Spleen (tissue), 7 donors: ENCODE measurements around the gene NTN1.

Experiments used
- POLR2A ChIP-seq, 3 donors: fragments of 450-650 bp; IDR thresholded peaks; one replicate each; pipeline ENCODE4 v1.5.1; 2017; ENCODE audit warnings: antibody characterized with exemption in 3 of 3, mild to moderate bottlenecking in 1 of 3
- TF ChIP-seq, protein P1 (sequence below), 11 experiments: fragments of 200-600 bp in 7 of 11; fragments of 450-650 bp in 4 of 11; sonication (generic) in 4 of 11; IDR thresholded peaks in 8 of 11; conservative IDR thresholded peaks in 3 of 11; 1 replicate in 7 of 11; 2 replicates in 4 of 11; pipeline versions ENCODE4 v1.4.0 to v1.8.0; 2016 to 2021; ENCODE audit warnings: antibody characterized with exemption in 11 of 11, inconsistent platforms in 4 of 11, mild to moderate bottlenecking in 1 of 11
- donor health status: DM: no; HTN: no; CAD: no; lungs with moderate emphysema.
- donor health status: DM: no; HTN: no; CAD: no.
- donor health status: DM: no; HTN: no; CAD: no.

DNA sequence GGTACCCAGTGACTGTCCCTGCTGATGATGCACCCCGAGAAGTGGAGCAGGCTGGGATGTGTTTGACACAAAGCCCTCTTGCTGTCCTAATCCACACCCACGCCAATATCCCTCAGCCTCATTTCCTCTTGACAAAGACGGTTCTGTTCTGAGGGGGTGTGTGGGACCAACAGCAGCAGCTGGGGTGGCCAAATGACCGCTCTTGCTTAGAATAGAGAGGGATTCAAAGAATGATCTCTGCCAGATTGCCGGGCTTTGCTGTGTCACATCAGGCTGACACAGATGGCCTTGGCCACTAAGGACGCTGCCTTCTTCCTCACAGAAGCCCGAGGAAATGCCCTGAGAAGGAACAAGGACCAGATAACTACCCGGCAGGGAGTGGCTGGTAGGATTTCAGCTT, 250.7 kb downstream of the NTN1 start:
- TF ChIP-seq, protein P1, sequence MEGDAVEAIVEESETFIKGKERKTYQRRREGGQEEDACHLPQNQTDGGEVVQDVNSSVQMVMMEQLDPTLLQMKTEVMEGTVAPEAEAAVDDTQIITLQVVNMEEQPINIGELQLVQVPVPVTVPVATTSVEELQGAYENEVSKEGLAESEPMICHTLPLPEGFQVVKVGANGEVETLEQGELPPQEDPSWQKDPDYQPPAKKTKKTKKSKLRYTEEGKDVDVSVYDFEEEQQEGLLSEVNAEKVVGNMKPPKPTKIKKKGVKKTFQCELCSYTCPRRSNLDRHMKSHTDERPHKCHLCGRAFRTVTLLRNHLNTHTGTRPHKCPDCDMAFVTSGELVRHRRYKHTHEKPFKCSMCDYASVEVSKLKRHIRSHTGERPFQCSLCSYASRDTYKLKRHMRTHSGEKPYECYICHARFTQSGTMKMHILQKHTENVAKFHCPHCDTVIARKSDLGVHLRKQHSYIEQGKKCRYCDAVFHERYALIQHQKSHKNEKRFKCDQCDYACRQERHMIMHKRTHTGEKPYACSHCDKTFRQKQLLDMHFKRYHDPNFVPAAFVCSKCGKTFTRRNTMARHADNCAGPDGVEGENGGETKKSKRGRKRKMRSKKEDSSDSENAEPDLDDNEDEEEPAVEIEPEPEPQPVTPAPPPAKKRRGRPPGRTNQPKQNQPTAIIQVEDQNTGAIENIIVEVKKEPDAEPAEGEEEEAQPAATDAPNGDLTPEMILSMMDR (IDR thresholded peaks at IDR 0.05 in 8 of 11, conservative IDR thresholded peaks at IDR 0.05 in 3 of 11): no peak
- TF ChIP-seq POLR2A (IDR thresholded peaks at IDR 0.05): no peak
